ENCODE results near the gene GAB1. TPM values are rescaled to one million over a fixed set of nuclear protein-coding genes. Genes with fewer than 3 reads are reported as not detected.

GAB1 gene
- total RNA-seq, 1 experiment from 2014 or later, result 3.8 TPM

DNA sequence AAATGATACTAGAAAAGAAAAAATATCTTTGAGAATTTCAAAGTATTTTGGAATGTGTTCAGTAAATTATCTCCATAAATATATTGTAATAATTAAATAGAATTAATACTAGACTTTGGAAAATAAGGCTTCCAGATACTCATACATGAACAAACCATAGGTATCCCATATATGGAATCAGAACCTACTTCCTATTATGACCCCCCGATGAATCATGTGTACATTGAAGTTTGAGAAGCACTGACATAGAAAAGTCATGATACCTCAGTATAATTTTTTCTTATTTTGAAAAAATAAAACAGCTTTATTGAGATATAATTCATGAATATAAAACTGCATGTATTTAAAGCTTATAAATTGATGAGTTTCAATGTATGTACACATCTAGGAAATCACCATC is 149.6 kb downstream of the GAB1 start (continued):
- TF ChIP-seq, protein P1, sequence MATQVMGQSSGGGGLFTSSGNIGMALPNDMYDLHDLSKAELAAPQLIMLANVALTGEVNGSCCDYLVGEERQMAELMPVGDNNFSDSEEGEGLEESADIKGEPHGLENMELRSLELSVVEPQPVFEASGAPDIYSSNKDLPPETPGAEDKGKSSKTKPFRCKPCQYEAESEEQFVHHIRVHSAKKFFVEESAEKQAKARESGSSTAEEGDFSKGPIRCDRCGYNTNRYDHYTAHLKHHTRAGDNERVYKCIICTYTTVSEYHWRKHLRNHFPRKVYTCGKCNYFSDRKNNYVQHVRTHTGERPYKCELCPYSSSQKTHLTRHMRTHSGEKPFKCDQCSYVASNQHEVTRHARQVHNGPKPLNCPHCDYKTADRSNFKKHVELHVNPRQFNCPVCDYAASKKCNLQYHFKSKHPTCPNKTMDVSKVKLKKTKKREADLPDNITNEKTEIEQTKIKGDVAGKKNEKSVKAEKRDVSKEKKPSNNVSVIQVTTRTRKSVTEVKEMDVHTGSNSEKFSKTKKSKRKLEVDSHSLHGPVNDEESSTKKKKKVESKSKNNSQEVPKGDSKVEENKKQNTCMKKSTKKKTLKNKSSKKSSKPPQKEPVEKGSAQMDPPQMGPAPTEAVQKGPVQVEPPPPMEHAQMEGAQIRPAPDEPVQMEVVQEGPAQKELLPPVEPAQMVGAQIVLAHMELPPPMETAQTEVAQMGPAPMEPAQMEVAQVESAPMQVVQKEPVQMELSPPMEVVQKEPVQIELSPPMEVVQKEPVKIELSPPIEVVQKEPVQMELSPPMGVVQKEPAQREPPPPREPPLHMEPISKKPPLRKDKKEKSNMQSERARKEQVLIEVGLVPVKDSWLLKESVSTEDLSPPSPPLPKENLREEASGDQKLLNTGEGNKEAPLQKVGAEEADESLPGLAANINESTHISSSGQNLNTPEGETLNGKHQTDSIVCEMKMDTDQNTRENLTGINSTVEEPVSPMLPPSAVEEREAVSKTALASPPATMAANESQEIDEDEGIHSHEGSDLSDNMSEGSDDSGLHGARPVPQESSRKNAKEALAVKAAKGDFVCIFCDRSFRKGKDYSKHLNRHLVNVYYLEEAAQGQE (IDR thresholded peaks at IDR 0.05; ENCODE audit: low read depth), result no peak

DNA sequence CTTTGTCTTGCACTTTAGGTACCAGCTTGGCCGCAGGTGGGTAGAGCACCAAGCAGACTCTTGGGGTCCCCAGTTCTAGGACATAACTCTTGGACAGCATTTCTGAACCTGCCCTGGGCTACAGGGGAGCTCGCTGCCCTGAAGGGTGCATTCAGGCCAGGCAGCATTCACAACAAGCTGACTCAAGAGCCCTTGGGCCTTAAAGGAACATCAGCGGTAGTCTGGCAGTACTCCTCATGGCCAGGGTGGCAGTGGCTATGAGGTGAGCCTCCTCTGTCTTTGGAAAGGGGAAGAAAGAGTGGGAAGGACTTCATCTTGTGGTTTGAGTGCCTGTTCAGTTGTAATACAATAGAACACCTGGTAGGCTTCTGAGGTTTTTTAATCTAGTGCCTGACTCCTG is 152.0 kb downstream of the GAB1 start:
- Histone ChIP-seq H3K27ac (ENCODE audit: low read depth, low read length) (no peak overlapping the region), H3K36me3 (ENCODE audit: control insufficient read depth in 1 of 2, insufficient read depth in 2 of 2, low read length in 2 of 2) (no peaks in the 10 kb centered on the region), H3K9ac (ENCODE audit: low read length) (no peak overlapping the region), H4K20me1 (ENCODE audit: insufficient read depth) (no peaks in the 10 kb centered on the region), H3K27me3 (ENCODE audit: insufficient read depth, low read length) (no peaks in the 10 kb centered on the region), H3K4me1 (ENCODE audit: control insufficient read depth in 1 of 2, insufficient read depth in 2 of 2, low read length in 2 of 2) (no peaks in the 10 kb centered on the region), H3K9me3 (ENCODE audit: control insufficient read depth in 1 of 2, insufficient read depth in 1 of 2, low read depth in 1 of 2, low read length in 2 of 2) (no peaks in the 10 kb centered on the region), H3K9me2 (ENCODE audit: insufficient read depth) (no peaks in the 10 kb centered on the region), H2AFZ (ENCODE audit: low read depth, low read length, poor library complexity, severe bottlenecking) (no peak overlapping the region), H3K79me2 (ENCODE audit: insufficient read depth, low read length) (no peaks in the 10 kb centered on the region), H3K4me3 (replicated peaks in 1 of 2; ENCODE audit: low read depth in 1 of 2, low read length in 2 of 2) (no peak overlapping the region), H3K4me2 (ENCODE audit: low read length) (no peak overlapping the region)
- intact Hi-C loops (cut with micrococcal nuclease), result no loop called here
- TF ChIP-seq JUND (IDR thresholded peaks at IDR 0.05), result no peak
- no peak for TF ChIP-seq POLR2A (IDR thresholded peaks at IDR 0.05; ENCODE audit: borderline replicate concordance, extremely low read depth, insufficient read depth, insufficient read length)
- no peak for TF ChIP-seq CEBPB (IDR thresholded peaks at IDR 0.05; ENCODE audit: low read depth)
- no peak for TF ChIP-seq CBX3 (IDR thresholded peaks at IDR 0.05; ENCODE audit: low read depth)
- no peak for TF ChIP-seq POLR2AphosphoS5 (IDR thresholded peaks at IDR 0.05; ENCODE audit: low read depth, low read length)
- TF ChIP-seq, protein P2, sequence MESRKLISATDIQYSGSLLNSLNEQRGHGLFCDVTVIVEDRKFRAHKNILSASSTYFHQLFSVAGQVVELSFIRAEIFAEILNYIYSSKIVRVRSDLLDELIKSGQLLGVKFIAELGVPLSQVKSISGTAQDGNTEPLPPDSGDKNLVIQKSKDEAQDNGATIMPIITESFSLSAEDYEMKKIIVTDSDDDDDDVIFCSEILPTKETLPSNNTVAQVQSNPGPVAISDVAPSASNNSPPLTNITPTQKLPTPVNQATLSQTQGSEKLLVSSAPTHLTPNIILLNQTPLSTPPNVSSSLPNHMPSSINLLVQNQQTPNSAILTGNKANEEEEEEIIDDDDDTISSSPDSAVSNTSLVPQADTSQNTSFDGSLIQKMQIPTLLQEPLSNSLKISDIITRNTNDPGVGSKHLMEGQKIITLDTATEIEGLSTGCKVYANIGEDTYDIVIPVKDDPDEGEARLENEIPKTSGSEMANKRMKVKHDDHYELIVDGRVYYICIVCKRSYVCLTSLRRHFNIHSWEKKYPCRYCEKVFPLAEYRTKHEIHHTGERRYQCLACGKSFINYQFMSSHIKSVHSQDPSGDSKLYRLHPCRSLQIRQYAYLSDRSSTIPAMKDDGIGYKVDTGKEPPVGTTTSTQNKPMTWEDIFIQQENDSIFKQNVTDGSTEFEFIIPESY (IDR thresholded peaks at IDR 0.05; ENCODE audit: extremely low read depth, insufficient replicate concordance, low read length), result no peak
- no peak for TF ChIP-seq SIN3A (IDR thresholded peaks at IDR 0.05; ENCODE audit: low read depth)
- no peak for TF ChIP-seq RAD21 (IDR thresholded peaks at IDR 0.05; ENCODE audit: low read depth)
- BruUV-seq (replicated peaks), result no TSS peak
- DNase-seq (ENCODE audit: low read depth, low spot score) (no peak), ATAC-seq (no peak)
- ChIA-PET POLR2A (no interaction called here), CTCF (no interaction called here), RAD21 (ENCODE audit: low non-redundant PET in 1 of 2, low total read pairs in 2 of 2, uncharacterized antibody in 2 of 2, unreplicated experiment in 2 of 2) (no interaction called here)

Data from HCT116 (cell line).